Spleen (tissue), 7 donors: Measurements from ENCODE around the gene USPL1.

Source experiments
- POLR2A ChIP-seq, 3 donors: fragments of 450-650 bp; IDR thresholded peaks; one replicate each; pipeline ENCODE4 v1.5.1; 2017; ENCODE audit warnings: antibody characterized with exemption in 3 of 3, mild to moderate bottlenecking in 1 of 3
- POLR2AphosphoS5 ChIP-seq, 3 donors: sonication (generic); formaldehyde crosslinking; IDR thresholded peaks; one replicate each; pipeline ENCODE4 v1.5.1; 2017; ENCODE audit warnings: antibody characterized with exemption in 3 of 3
- TF ChIP-seq, protein P1 (sequence below), 11 experiments: fragments of 200-600 bp in 7 of 11; fragments of 450-650 bp in 4 of 11; sonication (generic) in 4 of 11; IDR thresholded peaks in 8 of 11; conservative IDR thresholded peaks in 3 of 11; 1 replicate in 7 of 11; 2 replicates in 4 of 11; pipeline versions ENCODE4 v1.4.0 to v1.8.0; 2016 to 2021; ENCODE audit warnings: antibody characterized with exemption in 11 of 11, inconsistent platforms in 4 of 11, mild to moderate bottlenecking in 1 of 11
- donor health status: DM: no; HTN: no; CAD: no; lungs with moderate emphysema.
- donor health status: DM: no; HTN: no; CAD: no.
- donor health status: DM: no; HTN: no; CAD: no.

DNA sequence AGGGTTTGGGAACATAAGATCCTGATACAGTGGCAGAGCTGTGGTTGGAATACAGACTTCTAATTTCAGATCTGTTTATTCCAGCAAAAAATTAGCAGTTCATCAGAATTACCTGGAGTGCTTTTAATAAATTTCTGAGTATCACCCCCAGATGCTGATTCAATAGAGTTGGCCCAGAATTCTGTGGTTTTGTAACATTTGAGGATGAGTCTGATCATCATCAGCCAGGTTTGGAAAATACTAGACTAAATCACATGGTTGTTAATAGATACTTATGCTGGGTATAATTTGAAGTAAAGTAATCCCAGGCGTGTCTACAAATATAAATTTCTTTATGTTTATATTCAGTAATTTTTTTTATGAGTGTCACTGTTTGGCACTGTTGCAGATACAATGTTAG, 4.8 kb downstream of the USPL1 start:
- TF ChIP-seq, protein P1, sequence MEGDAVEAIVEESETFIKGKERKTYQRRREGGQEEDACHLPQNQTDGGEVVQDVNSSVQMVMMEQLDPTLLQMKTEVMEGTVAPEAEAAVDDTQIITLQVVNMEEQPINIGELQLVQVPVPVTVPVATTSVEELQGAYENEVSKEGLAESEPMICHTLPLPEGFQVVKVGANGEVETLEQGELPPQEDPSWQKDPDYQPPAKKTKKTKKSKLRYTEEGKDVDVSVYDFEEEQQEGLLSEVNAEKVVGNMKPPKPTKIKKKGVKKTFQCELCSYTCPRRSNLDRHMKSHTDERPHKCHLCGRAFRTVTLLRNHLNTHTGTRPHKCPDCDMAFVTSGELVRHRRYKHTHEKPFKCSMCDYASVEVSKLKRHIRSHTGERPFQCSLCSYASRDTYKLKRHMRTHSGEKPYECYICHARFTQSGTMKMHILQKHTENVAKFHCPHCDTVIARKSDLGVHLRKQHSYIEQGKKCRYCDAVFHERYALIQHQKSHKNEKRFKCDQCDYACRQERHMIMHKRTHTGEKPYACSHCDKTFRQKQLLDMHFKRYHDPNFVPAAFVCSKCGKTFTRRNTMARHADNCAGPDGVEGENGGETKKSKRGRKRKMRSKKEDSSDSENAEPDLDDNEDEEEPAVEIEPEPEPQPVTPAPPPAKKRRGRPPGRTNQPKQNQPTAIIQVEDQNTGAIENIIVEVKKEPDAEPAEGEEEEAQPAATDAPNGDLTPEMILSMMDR (IDR thresholded peaks at IDR 0.05 in 8 of 11, conservative IDR thresholded peaks at IDR 0.05 in 3 of 11) = no peak
- TF ChIP-seq POLR2A (IDR thresholded peaks at IDR 0.05) (no peak), POLR2AphosphoS5 (IDR thresholded peaks at IDR 0.05) (no peak)
